HCT116 (cell line): ENCODE data around the gene ZNF57. TPM values are rescaled to one million over a fixed set of nuclear protein-coding genes. Genes with fewer than 3 reads are reported as not detected.

Source experiments
- ATAC-seq: fragments of 200-7000 bp; cut with Tn5 transposase; 2 replicates; pipeline ENCODE4 v1.9.1; 2020; ENCODE audit warnings: mild to moderate bottlenecking, moderate library complexity
- BruUV-seq: library from RNA; stranded (reverse); fragments of 400-500 nt; replicated peaks from 2 replicates; lab custom pipeline; 2021; lab: Mats Ljungman, UMichigan
- CTCF ChIA-PET: fragments of 300-600 bp; sonication (Branson Sonifier 250); formaldehyde crosslinking; loops from one replicate; lab custom pipeline; 2021; ENCODE audit warnings: antibody characterized with exemption; lab: Charles Lee
- POLR2A ChIA-PET: fragments of 300-600, 350-600 bp; sonication (Branson Sonifier 250); formaldehyde crosslinking; loops from one replicate; lab custom pipeline; 2021; ENCODE audit warnings: antibody characterized with exemption; lab: Charles Lee
- RAD21 ChIA-PET, 2 experiments: fragments of 300-600 bp; sonication (Branson Sonifier 250); formaldehyde crosslinking; loops; one replicate each; lab custom pipeline; 2023; ENCODE audit warnings: low total read pairs in 2 of 2; ENCODE audit not compliant: uncharacterized antibody in 2 of 2, unreplicated experiment in 2 of 2, low non-redundant PET in 1 of 2; lab: Charles Lee
- DNase-seq: peaks from one replicate; pipeline ENCODE4 v3.0.0-alpha.2; 2010; ENCODE audit warnings: low read depth, low spot score
- H2AFZ ChIP-seq: fragments of 200-600 bp; shearing (Covaris generic), sonication (generic); 2 replicates; pipeline ENCODE4 v1.6.1; 2017; ENCODE audit warnings: low read depth, mixed run types, mixed read lengths, antibody characterized with exemption, low read length; ENCODE audit not compliant: poor library complexity, severe bottlenecking
- H3K27ac ChIP-seq: 2 replicates; pipeline ENCODE4 v1.5.1; 2012; ENCODE audit warnings: low read depth, low read length
- H3K27me3 ChIP-seq: fragments of 200-600 bp; sonication (generic); 2 replicates; pipeline ENCODE4 v1.6.1; 2016; ENCODE audit warnings: mixed run types, low read length, mixed read lengths; ENCODE audit not compliant: insufficient read depth
- H3K36me3 ChIP-seq, 2 experiments: fragments of 200-500 bp in 1 of 2; fragments of 200-600 bp in 1 of 2; sonication (Bioruptor generic) in 1 of 2; sonication (generic) in 1 of 2; 2 replicates each; pipeline versions ENCODE4 v1.5.1 to v1.6.1; 2014 to 2016; ENCODE audit warnings: low read length in 2 of 2, inconsistent platforms in 1 of 2, mixed read lengths in 1 of 2, mixed run types in 1 of 2; ENCODE audit not compliant: insufficient read depth in 2 of 2, control insufficient read depth in 1 of 2
- H3K4me1 ChIP-seq, 2 experiments: fragments of 200-600 bp in 1 of 2; sonication (generic) in 1 of 2; 2 replicates each; pipeline versions ENCODE4 v1.5.1 to v1.6.1; 2012 to 2017; ENCODE audit warnings: low read length in 2 of 2, inconsistent platforms in 1 of 2, mild to moderate bottlenecking in 1 of 2, mixed read lengths in 1 of 2, mixed run types in 1 of 2, moderate library complexity in 1 of 2; ENCODE audit not compliant: insufficient read depth in 2 of 2, control insufficient read depth in 1 of 2
- H3K4me2 ChIP-seq: fragments of 200-600 bp; sonication (generic); 2 replicates; pipeline ENCODE4 v1.6.1; 2017; ENCODE audit warnings: mixed run types, low read length, mixed read lengths
- H3K4me3 ChIP-seq, 2 experiments: fragments of 200-600 bp in 1 of 2; sonication (generic) in 1 of 2; replicated peaks in 1 of 2; 2 replicates each; pipeline ENCODE4 v1.5.1; 2011 to 2016; ENCODE audit warnings: low read length in 2 of 2, control low read depth in 1 of 2, low read depth in 1 of 2, mild to moderate bottlenecking in 1 of 2, mixed read lengths in 1 of 2, mixed run types in 1 of 2
- H3K79me2 ChIP-seq: fragments of 200-600 bp; sonication (generic); 2 replicates; pipeline ENCODE4 v1.6.1; 2017; ENCODE audit warnings: mild to moderate bottlenecking, mixed run types, low read length, moderate library complexity, mixed read lengths; ENCODE audit not compliant: insufficient read depth
- H3K9ac ChIP-seq: fragments of 200-600 bp; sonication (generic); 2 replicates; pipeline ENCODE4 v1.6.1; 2016; ENCODE audit warnings: low read length, mixed read lengths
- H3K9me2 ChIP-seq: fragments of 200-600 bp; sonication (generic), shearing (Covaris generic); 2 replicates; pipeline ENCODE4 v1.6.1; 2017; ENCODE audit warnings: mixed run types, mild to moderate bottlenecking, moderate library complexity; ENCODE audit not compliant: insufficient read depth
- H3K9me3 ChIP-seq, 2 experiments: fragments of 200-500 bp in 1 of 2; fragments of 200-600 bp in 1 of 2; sonication (Bioruptor generic) in 1 of 2; sonication (generic) in 1 of 2; 2 replicates each; pipeline ENCODE4 v1.6.1; 2014 to 2017; ENCODE audit warnings: low read length in 2 of 2, mixed read lengths in 2 of 2, inconsistent platforms in 1 of 2, low read depth in 1 of 2, mild to moderate bottlenecking in 1 of 2, mixed run types in 1 of 2, moderate library complexity in 1 of 2; ENCODE audit not compliant: control insufficient read depth in 1 of 2, insufficient read depth in 1 of 2
- H4K20me1 ChIP-seq: fragments of 200-600 bp; sonication (generic), shearing (Covaris generic); 2 replicates; pipeline ENCODE4 v1.6.1; 2017; ENCODE audit warnings: mixed run types, mild to moderate bottlenecking, moderate library complexity; ENCODE audit not compliant: insufficient read depth
- CEBPB ChIP-seq: IDR thresholded peaks from 2 replicates; pipeline ENCODE4 v1.6.1; 2012; ENCODE audit warnings: low read depth
- CTCF ChIP-seq, 3 experiments: fragments of 200-600 bp in 1 of 3; sonication (generic) in 1 of 3; IDR thresholded peaks in 2 of 3; conservative IDR thresholded peaks in 1 of 3; 2 replicates each; pipeline ENCODE4 v1.5.1; 2012 to 2017; ENCODE audit warnings: low read depth in 2 of 3, low read length in 2 of 3, antibody characterized with exemption in 1 of 3, borderline replicate concordance in 1 of 3, control low read depth in 1 of 3, mild to moderate bottlenecking in 1 of 3, mixed read lengths in 1 of 3, mixed run types in 1 of 3, moderate library complexity in 1 of 3; ENCODE audit not compliant: insufficient read depth in 1 of 3
- EGR1 ChIP-seq: IDR thresholded peaks from 2 replicates; pipeline ENCODE4 v1.6.1; 2012; ENCODE audit warnings: low read depth
- ELF1 ChIP-seq: IDR thresholded peaks from 2 replicates; pipeline ENCODE4 v1.6.1; 2012; ENCODE audit warnings: low read depth, borderline replicate concordance
- EZH2 ChIP-seq: fragments of 200-600 bp; sonication (generic); IDR thresholded peaks from 2 replicates; pipeline ENCODE4 v1.6.1; 2017; ENCODE audit warnings: antibody characterized with exemption, mixed run types
- FOSL1 ChIP-seq: IDR thresholded peaks from 2 replicates; pipeline ENCODE4 v1.6.1; 2012; ENCODE audit warnings: low read depth
- MAX ChIP-seq: IDR thresholded peaks from 2 replicates; pipeline ENCODE4 v1.6.1; 2012
- POLR2A ChIP-seq: IDR thresholded peaks from 2 replicates; pipeline ENCODE4 v1.7.0; 2011; ENCODE audit warnings: borderline replicate concordance; ENCODE audit not compliant: insufficient read depth, insufficient read length; ENCODE audit errors: extremely low read depth
- POLR2AphosphoS5 ChIP-seq: IDR thresholded peaks from 2 replicates; pipeline ENCODE4 v1.6.1; 2011; ENCODE audit warnings: mild to moderate bottlenecking, low read depth, low read length, moderate library complexity
- RAD21 ChIP-seq: IDR thresholded peaks from 2 replicates; pipeline ENCODE4 v1.6.1; 2012; ENCODE audit warnings: low read depth, mild to moderate bottlenecking
- SIN3A ChIP-seq: IDR thresholded peaks from 2 replicates; pipeline ENCODE4 v1.6.1; 2012; ENCODE audit warnings: low read depth
- SRF ChIP-seq: IDR thresholded peaks from 2 replicates; pipeline ENCODE4 v1.6.1; 2012; ENCODE audit warnings: low read depth
- TCF7L2 ChIP-seq: IDR thresholded peaks from 2 replicates; pipeline ENCODE4 v1.7.0; 2011; ENCODE audit warnings: borderline replicate concordance, inconsistent platforms; ENCODE audit not compliant: insufficient read depth, insufficient read length; ENCODE audit errors: extremely low read depth
- ZBTB33 ChIP-seq: IDR thresholded peaks from 2 replicates; pipeline ENCODE4 v1.6.1; 2011; ENCODE audit warnings: mild to moderate bottlenecking, low read length, moderate library complexity; ENCODE audit not compliant: insufficient replicate concordance; ENCODE audit errors: extremely low read depth
- ZFX ChIP-seq: fragments of 450-650 bp; IDR thresholded peaks from 2 replicates; pipeline ENCODE4 v1.6.1; 2017
- ZNF274 ChIP-seq: fragments of 200-500 bp; sonication (Bioruptor generic); IDR thresholded peaks from 2 replicates; pipeline ENCODE4 v1.6.1; 2014; ENCODE audit warnings: mild to moderate bottlenecking, low read depth, low read length, inconsistent platforms
- intact Hi-C: fragments of 100-400 bp; cut with micrococcal nuclease; formaldehyde crosslinking; loops from 2 replicates; pipeline ENCODE4 v1.10.0; 2022
- total RNA-seq: library from RNA; stranded (reverse); gene quantifications from one replicate; pipeline ENCODE4 v1.2.1, GENCODE V29; 2021; ENCODE audit not compliant: unreplicated experiment

ZNF57 gene
- total RNA-seq, 1 experiment from 2014 or later, result 8.3 TPM

- Histone ChIP-seq H3K27me3 (no peaks in the 10 kb centered on the region), H3K79me2 (no peaks in the 10 kb centered on the region), H3K9me3 (no peaks in the 10 kb centered on the region), H3K36me3 (no peaks in the 10 kb centered on the region), H3K27ac (no peak overlapping the region), H3K4me3 (no peak overlapping the region), H3K4me2 (no peak overlapping the region), H2AFZ (no peak overlapping the region), H4K20me1 (no peaks in the 10 kb centered on the region), H3K4me1 (no peaks in the 10 kb centered on the region; a peak in 1 of 4 replicates), H3K9ac (no peak overlapping the region), H3K9me2 (no peaks in the 10 kb centered on the region)
- CTCF ChIA-PET, result interaction anchor here (0.8 to 1.4 kb wide), 2 partner anchors 14 to 139 kb away, joined by 4 read pairs; no protein-coding TSS in a partner anchor
- POLR2A ChIA-PET, result interaction anchor here (1.2 kb wide), 1 partner anchor 12 kb away, joined by 5 read pairs; the partner anchor contains the start of gene TLE6
- ATAC-seq (no peak), DNase-seq (no peak)
- no peak for TF ChIP-seq ZFX
- BruUV-seq, result no TSS peak
- RAD21 ChIA-PET, result interaction anchor here in 1 of 2 experiments (0.6 to 0.7 kb wide), 2 partner anchors 8 to 166 kb away, joined by 5 to 7 read pairs; no protein-coding TSS in a partner anchor
- intact Hi-C loops, result no loop called here
Observed at GRCh38 chr19:2964874-2965273, 64.1 kb downstream of the ZNF57 start.

- ChIA-PET POLR2A (no interaction called here), CTCF (interaction anchor here (3.3 kb wide), 1 partner anchor 17 kb away, joined by 11 read pairs; no protein-coding TSS in a partner anchor), RAD21 (no interaction called here)
- Histone ChIP-seq H3K4me2 (no peak overlapping the region), H3K4me3 (no peak overlapping the region), H3K27ac (no peak overlapping the region), H3K27me3 (no peaks in the 10 kb centered on the region), H3K79me2 (no peaks in the 10 kb centered on the region), H2AFZ (no peak overlapping the region), H3K4me1 (peaks cover 4 to 5% of the 10 kb centered on the region in 2 experiments; a peak in 3 of 4 replicates), H4K20me1 (no peaks in the 10 kb centered on the region), H3K9me2 (no peaks in the 10 kb centered on the region), H3K9ac (no peak overlapping the region), H3K9me3 (no peaks in the 10 kb centered on the region), H3K36me3 (no peaks in the 10 kb centered on the region)
- DNase-seq (no peak), ATAC-seq (no peak)
- no TSS peak for BruUV-seq
- intact Hi-C loops, result no loop called here
- no peak for TF ChIP-seq CEBPB
- no peak for TF ChIP-seq MAX
- TF ChIP-seq EZH2, result no peak
- TF ChIP-seq ZNF274, result no peak
- no peak for TF ChIP-seq POLR2A
- no peak for TF ChIP-seq SRF
- no peak for TF ChIP-seq RAD21
- TF ChIP-seq ZFX, result no peak
- TF ChIP-seq FOSL1, result no peak
- TF ChIP-seq CTCF (IDR thresholded peaks at IDR 0.05 in 2 of 3, conservative IDR thresholded peaks at IDR 0.05 in 1 of 3; ENCODE audit: borderline replicate concordance in 1 of 3, insufficient read depth in 1 of 3, low read depth in 2 of 3, low read length in 2 of 3), result no peak
- no peak for TF ChIP-seq EGR1
- TF ChIP-seq ELF1, result no peak
- no peak for TF ChIP-seq SIN3A
- TF ChIP-seq TCF7L2, result no peak
- TF ChIP-seq POLR2AphosphoS5, result no peak
- no peak for TF ChIP-seq ZBTB33
Observed at GRCh38 chr19:2967972-2968371, 67.2 kb downstream of the ZNF57 start.
